Progenitor cell of endocrine pancreas (in vitro differentiated cells): ENCODE data around the gene UEVLD. TPM values are rescaled to one million over a fixed set of nuclear protein-coding genes. Genes with fewer than 3 reads are reported as not detected.

Experiments
- DNase-seq: peaks from one replicate; pipeline ENCODE4 v3.0.0; 2021; ENCODE audit warnings: low spot score; ENCODE audit not compliant: unreplicated experiment
- H3K27ac Mint-ChIP-seq: 2 replicates; pipeline ENCODE4 v1.8.0; 2021; ENCODE audit warnings: mild to moderate bottlenecking, moderate library complexity, mixed read lengths
- H3K27me3 Mint-ChIP-seq: 2 replicates; pipeline ENCODE4 v1.8.0; 2021; ENCODE audit warnings: mixed read lengths
- H3K36me3 Mint-ChIP-seq: 2 replicates; pipeline ENCODE4 v1.8.0; 2022; ENCODE audit warnings: mixed read lengths; ENCODE audit not compliant: insufficient read depth
- H3K4me1 Mint-ChIP-seq: 2 replicates; pipeline ENCODE4 v1.8.0; 2021; ENCODE audit warnings: low read depth, mixed read lengths
- H3K4me3 Mint-ChIP-seq: 2 replicates; pipeline ENCODE4 v1.8.0; 2021; ENCODE audit warnings: low read depth, mild to moderate bottlenecking, moderate library complexity, mixed read lengths
- H3K9me3 Mint-ChIP-seq: 2 replicates; pipeline ENCODE4 v1.8.0; 2021; ENCODE audit warnings: low read depth, mixed read lengths
- total RNA-seq: library from RNA; stranded (reverse); gene quantifications from 2 replicates; pipeline ENCODE4 v1.2.1, GENCODE V29; 2021
- TF ChIP-seq, protein P1 (sequence below): fragments of 200-600 bp; sonication (generic); IDR thresholded peaks from one replicate; pipeline ENCODE4 v1.5.0; 2021; ENCODE audit warnings: antibody characterized with exemption, mild to moderate bottlenecking; ENCODE audit not compliant: unreplicated experiment

Gene UEVLD
- total RNA-seq, 1 donor from 2014 or later, result 14.5 TPM

DNA sequence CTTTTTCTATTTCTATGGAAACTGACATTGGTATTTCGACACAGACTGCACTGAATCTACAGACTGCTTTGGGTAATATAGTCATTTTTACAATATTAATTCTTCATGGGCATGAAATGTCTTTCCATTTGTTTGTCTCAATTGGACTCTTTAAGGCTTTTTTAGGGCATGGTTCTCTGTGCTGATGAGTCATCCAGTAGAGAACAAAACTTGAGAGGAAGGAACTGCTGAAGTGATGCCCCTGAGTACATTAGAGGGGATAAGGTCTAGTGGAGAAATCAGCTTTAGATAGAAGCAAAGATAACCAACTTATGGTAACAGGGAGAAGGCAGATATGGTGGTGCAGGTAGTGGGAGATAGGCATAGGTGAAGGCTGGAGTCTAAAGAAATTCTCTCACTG, 86.9 kb downstream of the UEVLD start:
- TF ChIP-seq, protein P1, sequence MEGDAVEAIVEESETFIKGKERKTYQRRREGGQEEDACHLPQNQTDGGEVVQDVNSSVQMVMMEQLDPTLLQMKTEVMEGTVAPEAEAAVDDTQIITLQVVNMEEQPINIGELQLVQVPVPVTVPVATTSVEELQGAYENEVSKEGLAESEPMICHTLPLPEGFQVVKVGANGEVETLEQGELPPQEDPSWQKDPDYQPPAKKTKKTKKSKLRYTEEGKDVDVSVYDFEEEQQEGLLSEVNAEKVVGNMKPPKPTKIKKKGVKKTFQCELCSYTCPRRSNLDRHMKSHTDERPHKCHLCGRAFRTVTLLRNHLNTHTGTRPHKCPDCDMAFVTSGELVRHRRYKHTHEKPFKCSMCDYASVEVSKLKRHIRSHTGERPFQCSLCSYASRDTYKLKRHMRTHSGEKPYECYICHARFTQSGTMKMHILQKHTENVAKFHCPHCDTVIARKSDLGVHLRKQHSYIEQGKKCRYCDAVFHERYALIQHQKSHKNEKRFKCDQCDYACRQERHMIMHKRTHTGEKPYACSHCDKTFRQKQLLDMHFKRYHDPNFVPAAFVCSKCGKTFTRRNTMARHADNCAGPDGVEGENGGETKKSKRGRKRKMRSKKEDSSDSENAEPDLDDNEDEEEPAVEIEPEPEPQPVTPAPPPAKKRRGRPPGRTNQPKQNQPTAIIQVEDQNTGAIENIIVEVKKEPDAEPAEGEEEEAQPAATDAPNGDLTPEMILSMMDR, result no peak
- Mint-ChIP-seq H3K27me3 (no peaks in the 10 kb centered on the region), H3K9me3 (no peaks in the 10 kb centered on the region), H3K4me1 (no peaks in the 10 kb centered on the region), H3K36me3 (peaks cover 33% of the 10 kb centered on the region), H3K27ac (no peak overlapping the region), H3K4me3 (no peak overlapping the region)
- DNase-seq, result no peak

DNA sequence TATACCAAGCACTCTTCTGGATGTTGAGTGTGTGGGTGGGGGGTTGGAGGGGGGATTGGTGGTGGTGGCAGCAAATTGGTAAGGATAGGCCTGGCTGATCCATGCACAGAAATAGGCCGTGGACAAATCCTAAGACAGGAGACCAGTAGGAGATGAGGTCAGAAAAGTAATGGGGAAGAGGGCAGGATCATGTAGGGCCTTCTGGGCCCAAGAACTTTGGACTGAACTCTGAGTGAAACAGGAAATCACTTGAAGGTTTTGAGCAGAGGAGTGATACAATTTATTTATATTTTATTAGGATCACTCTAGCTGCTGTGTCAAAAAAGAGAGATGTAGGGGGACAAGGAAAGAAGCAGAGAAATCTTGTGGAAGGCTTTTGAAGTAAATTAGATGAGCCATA, 90.5 kb downstream of the UEVLD start:
- Mint-ChIP-seq H3K4me3 (no peak overlapping the region), H3K27me3 (no peaks in the 10 kb centered on the region), H3K9me3 (no peaks in the 10 kb centered on the region), H3K36me3 (peaks cover 33% of the 10 kb centered on the region), H3K4me1 (peaks cover 3% of the 10 kb centered on the region), H3K27ac (no peak overlapping the region)
- TF ChIP-seq, protein P1, result no peak
- DNase-seq, result no peak

DNA sequence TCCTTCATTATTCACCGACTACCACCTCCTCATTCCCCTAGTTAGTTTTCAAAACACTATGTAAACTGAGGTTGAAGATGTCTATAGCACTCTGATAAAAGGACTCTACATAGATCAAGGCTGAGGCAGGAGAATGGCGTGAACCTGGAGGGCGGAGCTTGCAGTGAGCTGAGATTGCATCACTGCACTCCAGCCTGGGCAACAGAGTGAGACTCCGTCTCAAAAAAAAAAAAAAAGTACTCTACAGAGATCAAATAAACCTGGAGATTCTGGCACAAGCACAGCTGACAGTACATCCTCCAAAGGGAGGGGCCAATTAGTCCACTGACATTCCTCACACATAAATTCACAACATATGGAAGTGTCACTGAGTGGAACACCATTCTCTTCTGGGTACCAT, 92.8 kb downstream of the UEVLD start:
- Mint-ChIP-seq H3K27me3 (no peaks in the 10 kb centered on the region), H3K27ac (no peak overlapping the region), H3K4me1 (peaks cover 16% of the 10 kb centered on the region), H3K4me3 (no peak overlapping the region), H3K9me3 (no peaks in the 10 kb centered on the region), H3K36me3 (peaks cover 20% of the 10 kb centered on the region)
- TF ChIP-seq, protein P1, result no peak
- no peak for DNase-seq

DNA sequence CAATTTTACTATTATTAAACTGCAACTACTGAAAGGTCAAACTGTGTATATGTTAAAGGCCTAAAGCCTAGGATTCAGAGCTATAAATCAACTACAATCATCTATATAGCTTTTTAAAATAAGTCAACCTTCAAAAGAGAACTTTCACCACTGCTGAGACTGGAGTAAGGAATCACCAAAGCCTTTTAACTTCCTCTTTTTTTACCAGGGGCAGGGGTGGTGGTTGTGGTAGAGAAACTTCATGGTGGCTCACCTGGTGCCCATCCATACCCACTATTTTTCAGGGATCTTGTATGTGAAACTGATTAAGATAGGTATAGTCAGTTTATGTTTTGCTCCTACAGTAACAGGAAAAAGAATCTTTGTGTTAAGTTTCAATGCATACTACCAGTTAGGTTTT, 93.3 kb downstream of the UEVLD start:
- Mint-ChIP-seq H3K4me3 (no peak overlapping the region), H3K9me3 (no peaks in the 10 kb centered on the region), H3K36me3 (peaks cover 22% of the 10 kb centered on the region), H3K4me1 (peaks cover 18% of the 10 kb centered on the region), H3K27me3 (no peaks in the 10 kb centered on the region), H3K27ac (no peak overlapping the region)
- no peak for DNase-seq
- TF ChIP-seq, protein P1, result no peak

DNA sequence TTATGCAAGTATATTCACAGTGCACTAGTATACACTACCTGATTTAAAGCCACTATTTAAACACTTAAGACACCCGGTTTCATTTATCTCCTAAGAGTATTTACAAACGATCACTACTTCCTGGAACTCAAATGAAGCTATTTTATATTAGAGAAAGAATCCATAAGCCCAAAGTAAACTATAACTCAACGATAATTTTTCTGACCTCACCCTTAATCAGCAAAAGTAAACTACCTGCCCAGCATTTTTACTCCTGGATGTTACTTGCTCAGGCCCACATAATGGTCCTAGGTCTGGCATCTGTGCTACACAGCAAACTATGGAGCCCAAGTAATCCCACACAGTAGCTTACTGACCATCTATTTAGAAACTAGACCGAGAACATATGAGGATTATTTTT, 95.2 kb downstream of the UEVLD start:
- Mint-ChIP-seq H3K27ac (no peak overlapping the region), H3K4me3 (no peak overlapping the region), H3K4me1 (peaks cover 18% of the 10 kb centered on the region), H3K9me3 (no peaks in the 10 kb centered on the region), H3K27me3 (no peaks in the 10 kb centered on the region), H3K36me3 (peaks cover 21% of the 10 kb centered on the region)
- TF ChIP-seq, protein P1, result no peak
- no peak for DNase-seq

DNA sequence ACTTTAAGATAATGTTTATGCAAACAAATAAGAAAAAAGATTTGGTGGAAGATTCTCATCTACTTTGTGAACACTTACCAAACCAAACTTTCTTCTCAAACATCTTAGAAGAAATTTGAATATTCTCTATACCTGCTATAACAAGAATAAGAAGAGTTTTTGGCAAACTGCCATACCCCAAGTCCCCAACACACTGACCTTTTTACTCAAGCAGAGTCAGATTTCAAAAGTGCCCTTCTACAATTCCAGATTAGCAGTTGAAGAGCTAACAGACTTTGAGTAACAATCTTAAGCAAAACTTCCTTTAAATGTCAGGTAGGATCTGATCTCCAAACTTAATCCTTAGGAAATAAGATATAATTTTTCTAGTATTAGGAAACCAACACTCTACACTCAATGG, 95.6 kb downstream of the UEVLD start:
- no peak for DNase-seq
- Mint-ChIP-seq H3K4me1 (peaks cover 18% of the 10 kb centered on the region), H3K36me3 (peaks cover 21% of the 10 kb centered on the region), H3K9me3 (no peaks in the 10 kb centered on the region), H3K27me3 (no peaks in the 10 kb centered on the region), H3K4me3 (no peak overlapping the region), H3K27ac (no peak overlapping the region)
- TF ChIP-seq, protein P1, result no peak
